Fibroblast of skin of right quadriceps (primary cell): ENCODE measurements around the gene PNPLA5.
"Not testable (repeated sequence)": the region's sequence is repeated elsewhere in the genome, so short reads cannot be mapped to it uniquely, and the experiment has no call there.

Experiments
- DNase-seq: peaks from one replicate; pipeline ENCODE4 v3.0.0-alpha.2; 2013

The PNPLA5 gene

GRCh38 chr22:43879901-43880540, 11.8 kb downstream of the PNPLA5 start:
- no peak for DNase-seq

- no peak for DNase-seq
Measured at GRCh38 chr22:43878831-43879550, 12.8 kb downstream of the PNPLA5 start.

- DNase-seq: no peak
Measured at GRCh38 chr22:43878079-43878795, 13.6 kb downstream of the PNPLA5 start.

DNA sequence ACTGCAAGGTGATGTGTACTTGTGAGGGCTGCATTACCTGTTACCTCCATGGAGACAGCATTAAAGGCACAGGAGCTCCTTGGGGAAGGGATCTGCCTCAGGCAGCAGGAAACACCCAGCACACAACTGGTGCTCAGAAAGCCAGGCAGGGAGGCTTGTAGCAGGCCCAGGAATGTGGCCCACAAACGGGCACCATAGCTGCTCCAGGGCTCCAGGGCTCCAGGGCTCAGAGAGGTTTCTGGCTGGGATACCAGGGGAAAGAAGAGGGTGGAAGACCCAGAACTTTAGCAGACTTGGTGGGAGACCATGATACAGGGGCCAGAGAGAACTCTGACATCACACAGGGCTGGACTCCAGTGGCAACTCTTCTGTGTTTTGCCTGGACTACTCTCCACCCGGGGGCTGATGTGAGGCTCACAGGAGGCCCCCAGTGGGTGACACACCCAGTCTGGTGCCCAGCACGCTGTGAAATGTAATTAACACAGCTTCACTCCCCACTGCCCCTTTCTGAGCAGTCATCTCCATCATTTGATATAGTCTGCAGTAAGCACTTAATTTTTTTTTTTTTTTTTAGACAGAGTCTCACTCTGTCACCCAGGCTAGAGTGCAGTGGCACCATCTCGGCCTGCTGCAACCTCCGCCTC, 14.8 kb downstream of the PNPLA5 start:
- DNase-seq: no peak

DNA sequence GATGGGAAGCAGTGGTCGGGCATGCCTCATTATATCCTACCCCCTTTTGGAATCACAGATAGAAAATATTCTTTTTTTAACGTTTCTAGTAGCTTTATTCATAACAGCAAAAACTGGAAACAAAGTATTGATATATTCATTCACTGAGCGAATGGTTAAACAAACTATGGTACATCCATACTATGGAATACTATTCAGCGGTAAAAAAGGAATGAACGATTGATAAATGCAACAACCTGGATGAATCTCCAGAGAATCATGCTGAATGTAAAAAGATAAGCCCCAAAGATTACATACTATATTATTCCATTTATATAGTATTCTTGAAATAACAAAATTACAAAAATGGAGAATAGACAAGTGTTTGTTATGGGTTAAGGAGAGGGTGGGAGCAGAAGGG, 22.0 kb downstream of the PNPLA5 start:
- DNase-seq: no peak

DNA sequence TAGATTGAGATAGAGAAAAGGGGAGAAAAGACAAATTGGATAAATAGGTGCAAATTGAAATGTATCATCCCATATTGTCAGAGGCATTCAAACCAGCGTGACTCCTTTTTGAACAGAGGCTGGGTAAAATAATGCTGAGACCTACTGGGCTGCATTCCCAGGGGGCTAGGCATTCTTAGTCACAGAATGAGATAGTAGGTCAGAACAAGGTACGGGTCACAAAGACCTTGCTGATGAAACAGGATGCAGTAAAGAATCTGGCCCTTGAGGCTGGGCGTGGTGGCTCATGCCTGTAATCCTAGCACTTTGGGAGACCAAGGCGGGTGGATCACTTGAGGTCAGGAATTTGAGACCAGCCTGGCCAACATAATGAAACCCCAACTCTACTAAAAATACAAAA, 22.8 kb downstream of the PNPLA5 start:
- not testable (repeated sequence) for DNase-seq

GRCh38 chr22:43867839-43868635, 23.8 kb downstream of the PNPLA5 start:
- DNase-seq: peak; percentile 61

- no peak for DNase-seq
Measured at GRCh38 chr22:43862882-43863202, 29.0 kb downstream of the PNPLA5 start.

- peak; percentile 51 for DNase-seq
Measured at GRCh38 chr22:43862074-43862881, 29.5 kb downstream of the PNPLA5 start, which contains the start of gene SULT4A1. SULT4A1 (minus strand) TSS chr22:43862513; CDS start chr22:43862382, 131 bp downstream.

DNA sequence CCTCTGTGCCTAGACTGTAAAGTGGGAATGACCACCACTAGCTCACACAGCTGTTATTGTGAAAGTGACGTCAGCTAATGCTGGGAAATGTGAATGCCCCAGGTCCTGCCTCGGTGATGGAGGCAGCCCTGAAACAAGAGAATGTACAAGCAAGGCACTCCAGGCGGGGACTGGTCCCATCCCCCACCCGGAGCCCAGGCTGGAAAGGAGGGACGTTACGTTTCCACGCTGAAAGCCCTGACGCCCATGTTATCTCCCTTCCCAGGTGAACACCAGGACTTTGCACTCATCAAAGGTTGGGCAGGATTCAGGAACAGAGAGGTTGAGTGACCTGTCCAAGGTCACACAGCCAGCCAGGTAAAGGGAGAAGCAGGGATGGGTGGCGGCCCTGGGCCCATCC, 30.3 kb downstream of the PNPLA5 start:
- DNase-seq: peak; percentile 10

DNA sequence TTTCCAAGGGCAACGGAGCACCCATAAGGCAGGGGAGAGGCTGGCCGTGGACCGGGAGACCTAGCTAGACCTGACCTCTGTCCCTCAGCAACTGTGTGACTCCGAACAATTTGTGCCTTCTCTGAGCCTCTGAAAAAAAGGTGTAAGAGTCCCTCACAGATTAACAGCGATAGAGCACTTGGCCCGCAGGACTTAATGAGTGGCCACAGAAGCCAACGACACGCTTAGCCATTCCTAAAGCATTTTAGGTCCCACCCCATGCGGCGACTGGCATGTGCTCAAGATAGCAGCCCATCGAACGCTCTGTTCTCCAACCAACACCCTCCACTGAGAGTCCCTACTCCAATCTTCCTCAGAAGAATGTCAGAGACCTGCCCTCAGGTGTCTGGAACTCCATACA, 31.0 kb downstream of the PNPLA5 start:
- no peak for DNase-seq

- DNase-seq: no peak
Measured at GRCh38 chr22:43860126-43860525, 31.7 kb downstream of the PNPLA5 start.

- DNase-seq: no peak
Measured at GRCh38 chr22:43859621-43860020, 32.2 kb downstream of the PNPLA5 start.

DNA sequence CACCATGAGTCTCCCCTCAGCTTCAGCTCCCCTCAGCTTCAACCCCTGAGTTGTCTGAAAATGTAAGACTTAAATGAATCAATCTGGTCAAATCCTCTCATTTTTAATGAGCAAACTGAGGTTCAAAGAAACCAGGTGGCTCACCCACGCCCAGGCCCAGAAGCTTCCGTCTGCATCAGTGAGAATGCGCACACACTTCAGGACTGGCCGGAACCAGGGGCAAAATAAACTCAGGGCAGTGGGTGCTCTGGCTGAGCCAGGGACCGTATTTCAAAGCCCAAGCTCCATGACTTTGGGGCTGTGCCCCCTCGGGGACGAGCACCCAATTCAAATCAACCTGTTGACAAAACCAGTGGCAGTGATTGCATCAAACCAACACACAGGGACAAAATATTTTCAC, 32.6 kb downstream of the PNPLA5 start:
- DNase-seq: no peak

GRCh38 chr22:43858156-43858895, 33.5 kb downstream of the PNPLA5 start:
- no peak for DNase-seq

- DNase-seq: no peak
Measured at GRCh38 chr22:43857367-43857766, 34.4 kb downstream of the PNPLA5 start.

- DNase-seq: no peak
Measured at GRCh38 chr22:43855431-43855830, 36.4 kb downstream of the PNPLA5 start.

DNA sequence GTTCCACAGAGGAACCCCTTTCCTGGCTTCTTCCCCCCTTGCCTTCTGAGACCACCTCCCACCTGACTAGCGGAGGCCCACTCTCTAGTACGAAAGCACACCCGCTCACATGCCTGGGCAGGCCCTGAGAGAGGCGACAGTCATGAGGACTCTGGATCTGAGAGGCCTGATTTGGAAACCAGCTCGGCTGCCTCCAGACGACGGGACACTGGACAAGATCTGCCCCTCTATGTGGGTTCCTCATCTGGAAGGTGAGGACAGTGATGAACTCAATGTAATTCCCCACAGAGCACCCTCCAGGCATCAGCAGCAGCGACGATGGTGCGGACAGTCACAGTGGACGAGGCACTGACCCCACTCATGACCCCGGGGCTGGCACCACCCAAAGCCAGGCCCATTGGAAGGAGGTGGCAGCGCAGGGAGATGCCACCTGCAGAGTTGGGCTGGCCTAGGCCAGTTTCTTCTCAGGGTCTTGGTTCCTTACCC, 37.0 kb downstream of the PNPLA5 start:
- DNase-seq: no peak

- DNase-seq: no peak
Measured at GRCh38 chr22:43854121-43854785, 37.6 kb downstream of the PNPLA5 start.

DNA sequence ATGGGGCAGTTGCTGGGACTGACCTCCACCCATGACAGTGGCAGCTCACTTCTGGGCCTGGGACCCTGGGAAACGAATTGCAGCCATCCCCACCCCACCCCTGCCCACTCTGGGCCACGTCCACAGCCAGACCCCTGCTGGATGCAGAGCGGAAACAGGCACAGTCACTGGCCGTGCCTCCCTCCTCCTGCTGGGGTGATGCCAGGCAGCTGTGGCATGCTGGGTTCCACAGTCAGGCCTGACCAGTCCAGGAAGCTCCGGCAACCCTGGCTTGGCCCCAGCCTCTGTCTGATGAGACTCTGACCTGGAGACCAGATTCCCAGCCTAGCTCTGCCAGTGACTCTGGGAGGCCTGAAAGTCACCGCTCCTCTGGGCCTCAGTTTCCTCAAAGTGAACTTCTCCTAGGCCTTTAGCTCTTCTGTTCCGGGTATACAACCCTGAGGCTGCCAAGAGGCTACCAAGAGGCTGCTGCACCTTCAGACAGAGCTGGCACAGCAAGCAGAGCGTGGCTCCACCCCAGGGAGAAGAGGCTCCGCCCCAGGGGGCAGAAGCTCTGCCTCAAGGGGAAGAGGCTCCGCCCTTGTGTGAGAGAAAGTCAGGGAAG, 38.4 kb downstream of the PNPLA5 start:
- no peak for DNase-seq
